ENCODE measurements around the gene NFATC2. TPM values are rescaled to one million over a fixed set of nuclear protein-coding genes. Genes with fewer than 3 reads are reported as not detected.

The NFATC2 gene
- total and polyA plus RNA-seq, 2 of the 8 experiments (the other 6 are each of a cell fraction or from before 2014, with no cell fraction given): 0.27 to 0.91 TPM

DNA sequence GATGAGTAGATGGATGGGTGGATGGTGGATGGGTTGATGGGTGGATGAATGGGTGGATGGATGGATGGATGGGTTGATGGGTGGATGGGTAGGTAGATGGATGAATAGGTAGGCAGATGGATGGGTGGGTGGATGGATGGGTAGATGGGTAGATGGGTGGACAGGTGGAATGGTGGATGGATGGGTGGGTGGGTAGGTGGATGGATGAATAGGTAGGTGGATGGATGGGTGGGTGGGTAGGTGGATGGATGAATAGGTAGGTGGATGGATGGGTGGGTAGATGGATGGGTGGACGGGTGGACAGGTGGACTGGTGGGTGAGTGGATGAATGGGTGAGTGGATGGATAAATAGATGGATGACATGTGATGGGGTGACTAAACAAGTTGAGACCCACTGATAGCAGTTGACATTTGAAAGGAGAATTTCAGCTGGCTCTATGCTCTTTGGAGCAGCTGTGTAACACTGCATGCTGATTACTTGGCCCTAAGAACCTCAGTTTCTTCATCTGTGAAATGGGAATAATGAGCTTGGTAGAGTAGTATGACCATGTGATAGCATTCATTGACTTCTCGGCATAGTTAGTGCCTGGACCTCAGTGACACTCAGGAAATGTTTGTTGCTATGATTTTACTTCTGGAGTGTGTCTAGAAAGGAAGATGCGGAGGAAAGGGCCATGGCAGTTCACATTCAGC, 184.3 kb downstream of the NFATC2 start:
- Histone ChIP-seq H2BK15ac (ENCODE audit: low read length) (no peak overlapping the region), H3K14ac (ENCODE audit: insufficient read length) (no peak overlapping the region), H3K9ac (replicated peaks in 1 of 4; ENCODE audit: extremely low read depth in 1 of 4, low read depth in 3 of 4, low read length in 3 of 4) (no peak overlapping the region; a peak in 1 of 7 replicates), H3K23me2 (ENCODE audit: low read depth, low read length) (peaks cover 10% of the 10 kb centered on the region; the same call in 1 of the 2 replicates), H3K79me1 (ENCODE audit: low read depth, low read length) (no peaks in the 10 kb centered on the region), H3K9me3 (ENCODE audit: insufficient read depth in 2 of 2, low read depth in 1 of 2, low read length in 1 of 2) (peaks cover 4 to 7% of the 10 kb centered on the region in 2 experiments; a peak in 2 of 4 replicates), H2BK120ac (replicated peaks; ENCODE audit: low read depth, low read length) (no peak overlapping the region), H4K8ac (ENCODE audit: extremely low read depth, insufficient read depth, low read length) (no peak overlapping the region), H3K27me3 (replicated peaks in 1 of 4; ENCODE audit: control insufficient read depth in 3 of 4, extremely low read depth in 1 of 4, insufficient read depth in 3 of 4, low read length in 3 of 4) (no peaks in the 10 kb centered on the region; a peak in 1 of 7 replicates), H2BK20ac (ENCODE audit: low read length) (no peak overlapping the region), H3K27ac (ENCODE audit: low read depth, low read length) (no peak overlapping the region), H4K5ac (ENCODE audit: insufficient read length, low read depth, low read length) (no peak overlapping the region), H2BK5ac (ENCODE audit: low read depth, low read length) (no peak overlapping the region), H2AFZ (ENCODE audit: low read length) (no peak overlapping the region), H3K18ac (ENCODE audit: extremely low read depth, low read length) (no peak overlapping the region), H2AK5ac (ENCODE audit: low read depth, low read length) (no peak overlapping the region), H3K56ac (replicated peaks; ENCODE audit: insufficient read length, low read depth, low read length) (no peak overlapping the region), H3K4me1 (replicated peaks in 1 of 4; ENCODE audit: control insufficient read depth in 3 of 4, insufficient read depth in 4 of 4, low read length in 3 of 4) (no peaks in the 10 kb centered on the region), H3K4me3 (ENCODE audit: extremely low read depth in 1 of 4, insufficient read depth in 2 of 4, low read depth in 3 of 4, low read length in 4 of 4) (no peak overlapping the region), H4K91ac (replicated peaks; ENCODE audit: insufficient read length, low read length) (no peak overlapping the region), H3K36me3 (ENCODE audit: control insufficient read depth in 2 of 4, insufficient read depth in 4 of 4, low read length in 3 of 4) (no peaks in the 10 kb centered on the region), H2BK12ac (ENCODE audit: low read depth, low read length) (no peak overlapping the region), H4K20me1 (replicated peaks in 1 of 2; ENCODE audit: control insufficient read depth in 1 of 2, insufficient read depth in 2 of 2, low read length in 2 of 2) (no peaks in the 10 kb centered on the region), H3K4ac (replicated peaks; ENCODE audit: insufficient read length, low read depth, low read length) (no peak overlapping the region), H3K23ac (ENCODE audit: insufficient read length) (no peak overlapping the region), H3K79me2 (ENCODE audit: control insufficient read depth in 1 of 2, insufficient read depth in 2 of 2, low read length in 2 of 2) (0 out of 4 replicates have a peak, but pooled peaks cover 0 to 2% of the 10 kb centered on the region in 2 experiments), H3K4me2 (ENCODE audit: insufficient read depth in 1 of 2, low read depth in 2 of 2, low read length in 2 of 2) (no peak overlapping the region)
- no peak for DNase-seq (ENCODE audit: low read depth in 1 of 2, low spot score in 2 of 2)
- POLR2A ChIA-PET (ENCODE audit: partially characterized antibody): no interaction called here
- CTCF ChIA-PET (ENCODE audit: partially characterized antibody): interaction anchor here (1.0 to 1.9 kb wide), 3 partner anchors 13 to 370 kb away, joined by 3 to 7 read pairs (median 4); no protein-coding TSS in a partner anchor
- FAIRE-seq: no peak
- 87% methylated on average over 3 of the region's 3 CpGs; no CpG with 5 or more reads in 1 of the 2 experiments for WGBS, 2 experiments (ENCODE audit: extremely low coverage in 1 of 2, insufficient coverage in 1 of 2, insufficient read length in 1 of 2, insufficient replicate concordance in 2 of 2, low coverage in 1 of 2, low lambda C conversion rate in 2 of 2, missing lambda C conversion rate in 1 of 2)
- no peak for TF ChIP-seq ASH2L (IDR thresholded peaks at IDR 0.05; ENCODE audit: low read length)
- TF ChIP-seq, protein P1, sequence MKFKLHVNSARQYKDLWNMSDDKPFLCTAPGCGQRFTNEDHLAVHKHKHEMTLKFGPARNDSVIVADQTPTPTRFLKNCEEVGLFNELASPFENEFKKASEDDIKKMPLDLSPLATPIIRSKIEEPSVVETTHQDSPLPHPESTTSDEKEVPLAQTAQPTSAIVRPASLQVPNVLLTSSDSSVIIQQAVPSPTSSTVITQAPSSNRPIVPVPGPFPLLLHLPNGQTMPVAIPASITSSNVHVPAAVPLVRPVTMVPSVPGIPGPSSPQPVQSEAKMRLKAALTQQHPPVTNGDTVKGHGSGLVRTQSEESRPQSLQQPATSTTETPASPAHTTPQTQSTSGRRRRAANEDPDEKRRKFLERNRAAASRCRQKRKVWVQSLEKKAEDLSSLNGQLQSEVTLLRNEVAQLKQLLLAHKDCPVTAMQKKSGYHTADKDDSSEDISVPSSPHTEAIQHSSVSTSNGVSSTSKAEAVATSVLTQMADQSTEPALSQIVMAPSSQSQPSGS (IDR thresholded peaks at IDR 0.05; ENCODE audit: low read length): no peak
- TF ChIP-seq EP300 (IDR thresholded peaks at IDR 0.05; ENCODE audit: borderline replicate concordance in 1 of 2, low read depth in 2 of 2, low read length in 2 of 2): no peak
- TF ChIP-seq TCF12 (IDR thresholded peaks at IDR 0.05; ENCODE audit: low read depth, low read length): no peak
- TF ChIP-seq YY1 (IDR thresholded peaks at IDR 0.05; ENCODE audit: low read depth, low read length): no peak
- no peak for TF ChIP-seq NANOG (IDR thresholded peaks at IDR 0.05; ENCODE audit: insufficient read depth, low read depth, low read length, poor library complexity, severe bottlenecking)
- no peak for TF ChIP-seq FOSL1 (IDR thresholded peaks at IDR 0.05; ENCODE audit: insufficient read depth, low read depth, low read length)
- TF ChIP-seq SP1 (IDR thresholded peaks at IDR 0.05; ENCODE audit: low read depth, low read length): no peak
- TF ChIP-seq KDM5A (IDR thresholded peaks at IDR 0.05; ENCODE audit: low read length): no peak
- TF ChIP-seq SP4 (IDR thresholded peaks at IDR 0.05; ENCODE audit: low read length): no peak
- TF ChIP-seq RAD21 (IDR thresholded peaks at IDR 0.05 in 1 of 2, conservative IDR thresholded peaks at IDR 0.05 in 1 of 2; ENCODE audit: low read depth in 2 of 2, low read length in 2 of 2): no peak
